Lower lobe of right lung (tissue), 2 donors: Measurements from ENCODE around the gene LSM11. TPM values are rescaled to one million over a fixed set of nuclear protein-coding genes. Genes with fewer than 3 reads are reported as not detected.
"Not testable (repeated sequence)": the region's sequence is repeated elsewhere in the genome, so short reads cannot be mapped to it uniquely, and the experiment has no call there.

ENCODE experiments used
- ATAC-seq, 2 donors: fragments of 200-7000 bp; cut with Tn5 transposase; one replicate each; pipeline ENCODE4 v1.9.1; 2020 to 2022; ENCODE audit warnings: mild to moderate bottlenecking in 2 of 2, moderate library complexity in 2 of 2
- DNase-seq: peaks from one replicate; pipeline ENCODE4 v3.0.0-alpha.2; 2020
- H3K27ac ChIP-seq: fragments of 200-600 bp; one replicate; pipeline ENCODE4 v1.8.0; 2022
- H3K27me3 ChIP-seq: fragments of 200-600 bp; one replicate; pipeline ENCODE4 v1.8.0; 2022; ENCODE audit warnings: low read depth
- H3K36me3 ChIP-seq: fragments of 200-600 bp; one replicate; pipeline ENCODE4 v1.8.0; 2022; ENCODE audit warnings: mild to moderate bottlenecking
- H3K4me1 ChIP-seq: fragments of 200-600 bp; one replicate; pipeline ENCODE4 v1.8.0; 2022
- H3K4me3 ChIP-seq: fragments of 200-600 bp; one replicate; pipeline ENCODE4 v1.8.0; 2022; ENCODE audit warnings: mild to moderate bottlenecking
- H3K9me3 ChIP-seq: fragments of 200-600 bp; one replicate; pipeline ENCODE4 v1.8.0; 2022
- CTCF ChIP-seq: fragments of 200-600 bp; IDR thresholded peaks from one replicate; pipeline ENCODE4 v1.8.0; 2022; ENCODE audit warnings: antibody characterized with exemption, mild to moderate bottlenecking
- intact Hi-C: fragments of 100-400 bp; cut with DNase I; formaldehyde crosslinking; loops from one replicate; pipeline ENCODE4 v1.11.0; 2022
- long read RNA-seq: library from polyadenylated mRNA; unstranded; transcript quantifications from one replicate; pipeline ENCODE4 v2.0.0, GENCODE V29; 2021
- total RNA-seq: library from RNA; stranded (reverse); fragmentation: NEBNext Ultra II Directional; extraction: Animal tissue kit (Norgen Biotek cat#: 25700); gene quantifications from one replicate; pipeline ENCODE4 v1.2.1, GENCODE V29; 2021
- donor health status: DM: no; HTN: yes; CAD: no; lungs with severe emphysema.

The LSM11 gene
- 3.1 TPM for total RNA-seq
- long read RNA-seq, full-length matches to known transcripts, result 4 of 4 reads
- long read RNA-seq, partial matches to known transcripts, result 0 of 4 reads
- long read RNA-seq, other reads (novel, unspliced or antisense), result 0 of 4 reads

DNA sequence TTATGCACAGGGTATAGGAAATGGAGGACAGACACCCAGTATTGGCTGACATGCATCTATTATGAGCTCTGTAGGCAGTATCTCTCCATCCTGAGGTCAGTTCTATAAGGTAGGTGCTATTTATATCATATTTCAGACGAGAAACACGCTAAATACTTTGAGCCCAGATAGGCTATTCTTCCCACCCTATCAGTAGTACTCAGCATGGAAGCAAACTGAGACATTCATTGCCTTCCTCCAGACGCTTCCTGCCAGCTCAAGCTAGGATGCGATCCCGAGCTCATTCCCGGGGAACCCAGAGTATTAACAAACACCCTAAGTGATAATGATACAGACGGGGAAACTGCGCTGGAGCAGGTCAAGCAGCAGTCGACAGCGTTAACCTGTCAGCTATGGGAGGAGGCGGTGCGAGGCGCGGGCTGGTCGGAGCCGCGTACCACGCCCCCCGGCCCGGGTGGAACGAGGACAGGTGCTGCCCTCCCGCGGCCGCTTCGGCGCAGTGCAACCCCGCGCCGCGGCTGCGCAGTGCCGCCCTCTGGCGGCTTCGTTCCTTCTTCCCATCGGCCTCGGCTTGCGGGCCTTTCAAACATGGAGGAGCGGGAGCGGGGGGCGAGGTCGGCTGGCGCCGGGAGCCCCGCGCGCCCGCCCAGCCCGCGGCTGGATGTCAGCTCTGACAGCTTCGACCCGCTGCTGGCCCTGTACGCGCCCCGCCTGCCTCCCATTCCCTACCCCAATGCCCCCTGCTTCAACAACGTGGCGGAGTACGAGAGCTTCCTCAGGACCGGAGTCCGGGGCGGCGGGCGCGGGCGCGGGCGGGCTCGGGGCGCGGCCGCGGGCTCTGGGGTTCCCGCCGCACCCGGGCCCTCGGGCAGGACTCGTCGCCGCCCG lies at the start of gene LSM11:
Gene LSM11 (plus strand): TSS at position 550 of the 888 bp plus-strand sequence. CDS start 39 bp downstream, at position 589.
- peak; percentile 98 for TF ChIP-seq CTCF
- Histone ChIP-seq H3K36me3 (peaks cover 15% of the 10 kb centered on the region), H3K4me3 (peak within 1 kb of the TSS; percentile 80), H3K27me3 (no peaks in the 10 kb centered on the region), H3K4me1 (peaks cover 17% of the 10 kb centered on the region), H3K27ac (peak within 1 kb of the TSS; percentile 68), H3K9me3 (no peaks in the 10 kb centered on the region)
- ATAC-seq (peak; percentile 99), DNase-seq (peak; percentile 95)
- intact Hi-C loops, result no loop called here

DNA sequence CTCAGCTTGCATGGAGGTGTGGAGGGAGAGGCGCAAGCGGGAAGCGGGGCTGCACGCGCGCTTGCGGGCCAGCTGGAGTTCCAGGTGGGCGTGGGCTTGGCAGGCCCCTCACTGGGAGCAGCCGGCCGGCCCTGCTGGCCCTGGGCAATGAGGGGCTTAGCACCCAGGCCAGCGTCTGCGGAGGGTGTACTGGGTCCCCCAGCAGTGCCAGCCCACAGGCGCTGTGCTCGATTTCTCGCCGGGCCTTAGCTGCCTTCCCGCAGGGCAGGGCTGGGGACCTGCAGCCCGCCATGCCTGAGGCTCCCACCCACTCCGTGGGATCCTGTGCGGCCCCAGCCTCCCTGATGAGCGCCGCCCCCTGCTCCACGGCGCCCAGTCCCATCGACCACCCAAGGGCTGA lies 49.7 kb upstream of the LSM11 start:
- H3K4me1 ChIP-seq, H3K27ac ChIP-seq, H3K27me3 ChIP-seq, ATAC-seq, intact Hi-C loops, H3K4me3 ChIP-seq, H3K36me3 ChIP-seq, DNase-seq, H3K9me3 ChIP-seq: not testable (repeated sequence)

DNA sequence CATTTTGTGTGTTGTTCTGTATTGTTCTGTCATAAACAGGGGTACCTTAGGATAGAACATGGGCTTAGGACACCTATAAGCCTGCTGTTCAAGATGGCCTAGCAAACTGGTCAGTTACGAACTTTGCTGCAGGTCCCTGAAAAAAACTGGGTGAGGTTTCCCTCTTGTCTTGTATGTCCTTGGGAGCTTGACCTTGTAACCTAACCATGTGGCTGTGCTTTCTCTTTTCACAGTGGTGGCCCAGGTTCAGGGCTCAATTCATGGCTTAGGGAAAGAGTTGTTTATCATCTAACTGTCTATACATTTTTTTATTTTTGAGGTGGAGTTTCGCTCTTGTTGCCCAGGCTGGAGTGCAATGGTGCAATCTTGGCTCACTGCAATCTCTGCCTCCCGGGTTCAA lies 47.4 kb upstream of the LSM11 start:
- H3K4me1 ChIP-seq, H3K4me3 ChIP-seq, intact Hi-C loops, H3K9me3 ChIP-seq, H3K27me3 ChIP-seq, DNase-seq, ATAC-seq, H3K27ac ChIP-seq, H3K36me3 ChIP-seq: not testable (repeated sequence)

DNA sequence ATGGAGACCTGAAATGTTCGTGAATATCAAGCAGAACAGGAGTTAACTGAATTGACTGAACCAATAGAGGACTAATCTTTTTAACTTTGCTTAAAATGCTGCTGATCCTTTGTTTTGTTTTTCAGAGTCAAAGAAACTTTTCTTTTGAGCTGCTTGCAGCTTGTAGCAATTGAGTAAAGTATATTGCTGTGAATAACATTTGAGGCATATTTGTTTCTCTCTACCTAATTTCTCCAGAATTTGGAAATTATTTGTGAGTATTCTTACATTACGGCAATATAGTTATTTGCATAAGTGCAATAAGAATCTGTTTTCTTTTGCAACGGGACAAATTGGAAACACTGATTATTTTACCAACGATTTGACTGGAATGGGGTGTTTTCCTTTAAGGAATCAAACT lies 44.8 kb upstream of the LSM11 start:
- DNase-seq, H3K36me3 ChIP-seq, H3K27ac ChIP-seq, H3K27me3 ChIP-seq, ATAC-seq, H3K4me3 ChIP-seq, H3K4me1 ChIP-seq, H3K9me3 ChIP-seq, intact Hi-C loops: not testable (repeated sequence)

DNA sequence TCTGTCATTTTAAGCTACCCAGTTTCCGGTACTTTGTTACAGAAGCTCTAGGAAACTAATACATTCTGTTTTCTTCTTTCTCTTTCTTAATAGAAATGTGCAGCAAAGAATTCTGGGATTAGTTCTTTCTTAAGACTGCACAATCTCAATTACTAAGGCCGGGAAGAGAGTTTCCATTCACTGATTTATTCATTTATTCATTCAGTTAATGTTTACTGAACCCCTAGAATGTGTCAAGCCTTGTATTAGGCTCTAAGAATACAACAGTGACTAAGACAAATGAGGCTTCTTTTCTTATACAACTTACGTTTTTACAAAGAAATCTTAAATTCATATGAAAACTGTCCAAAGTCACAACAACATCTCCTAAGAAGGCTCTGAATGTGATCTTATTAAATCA lies 39.8 kb upstream of the LSM11 start:
- intact Hi-C loops, result no loop called here
- Histone ChIP-seq H3K9me3 (peaks cover 3% of the 10 kb centered on the region), H3K36me3 (no peaks in the 10 kb centered on the region), H3K27ac (no peak overlapping the region), H3K4me3 (no peak overlapping the region), H3K27me3 (no peaks in the 10 kb centered on the region), H3K4me1 (no peaks in the 10 kb centered on the region)
- ATAC-seq (no peak), DNase-seq (no peak)
- TF ChIP-seq CTCF, result no peak

DNA sequence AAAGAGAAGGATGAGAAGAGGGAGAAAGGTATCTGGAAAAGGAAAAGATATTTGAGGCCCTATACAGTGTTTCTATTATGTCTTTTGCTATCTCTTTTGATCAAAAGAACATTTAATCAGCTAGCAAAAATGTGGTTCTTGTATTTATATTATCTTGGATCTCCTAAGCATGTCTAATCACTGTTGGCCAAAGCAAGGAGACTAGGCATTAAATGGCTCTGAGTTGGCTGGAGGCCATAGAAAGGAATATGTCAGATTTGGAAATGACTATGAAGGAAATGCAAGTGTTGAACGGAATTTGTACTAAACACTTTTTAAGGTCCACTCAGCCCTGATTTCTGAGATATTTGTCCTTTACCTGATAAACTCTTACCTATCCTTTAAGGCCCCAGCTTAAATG lies 34.6 kb upstream of the LSM11 start:
- no peaks in the 10 kb centered on the region for H3K27me3 ChIP-seq
- ATAC-seq (no peak), DNase-seq (no peak)
- no peak for TF ChIP-seq CTCF
- H3K4me3 ChIP-seq, result no peak overlapping the region
- H3K36me3 ChIP-seq, result no peaks in the 10 kb centered on the region
- intact Hi-C loops, result no loop called here
- no peaks in the 10 kb centered on the region for H3K4me1 ChIP-seq
- H3K27ac ChIP-seq, result no peak overlapping the region
- H3K9me3 ChIP-seq, result no peaks in the 10 kb centered on the region

DNA sequence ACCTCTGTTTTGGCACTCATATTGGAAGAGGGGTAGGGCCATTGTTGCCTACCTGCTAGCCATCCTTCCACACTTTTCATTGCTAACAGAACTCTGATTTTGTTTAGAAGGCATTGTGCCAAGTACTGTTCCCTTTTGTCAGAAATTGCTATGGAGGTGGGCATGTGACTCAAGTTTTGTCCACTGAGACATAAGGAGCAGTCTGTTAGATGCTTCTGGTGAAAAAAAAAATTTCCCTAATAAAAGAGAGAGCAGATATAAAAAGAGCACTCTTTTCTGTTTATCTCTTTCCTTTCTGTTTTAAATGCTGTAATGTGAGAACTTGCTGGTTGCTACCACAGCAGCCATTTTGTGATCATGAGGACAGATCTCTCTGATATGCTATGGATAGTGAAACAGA lies 34.2 kb upstream of the LSM11 start:
- DNase-seq (no peak), ATAC-seq (no peak)
- no peaks in the 10 kb centered on the region for H3K9me3 ChIP-seq
- no peak overlapping the region for H3K4me3 ChIP-seq
- intact Hi-C loops, result no loop called here
- no peak overlapping the region for H3K27ac ChIP-seq
- H3K4me1 ChIP-seq, result no peaks in the 10 kb centered on the region
- no peak for TF ChIP-seq CTCF
- no peaks in the 10 kb centered on the region for H3K27me3 ChIP-seq
- no peaks in the 10 kb centered on the region for H3K36me3 ChIP-seq
